D721Med (cell line): Measurements from ENCODE around the gene CCNA2.

Experiments
- DNase-seq: peaks from one replicate; pipeline ENCODE4 v3.0.0; 2011; ENCODE audit warnings: low spot score; ENCODE audit not compliant: insufficient read length
- FAIRE-seq: peaks from 2 replicates; lab custom pipeline; 2011; peaks lifted over from hg19 to GRCh38; lab: Jason Lieb, UNC
- TF ChIP-seq, protein P1 (sequence below): IDR thresholded peaks from 2 replicates; pipeline ENCODE4 v1.5.1; 2012; ENCODE audit warnings: mild to moderate bottlenecking, control low read depth; ENCODE audit not compliant: insufficient read depth; ENCODE audit errors: missing control alignments

The CCNA2 gene

DNA sequence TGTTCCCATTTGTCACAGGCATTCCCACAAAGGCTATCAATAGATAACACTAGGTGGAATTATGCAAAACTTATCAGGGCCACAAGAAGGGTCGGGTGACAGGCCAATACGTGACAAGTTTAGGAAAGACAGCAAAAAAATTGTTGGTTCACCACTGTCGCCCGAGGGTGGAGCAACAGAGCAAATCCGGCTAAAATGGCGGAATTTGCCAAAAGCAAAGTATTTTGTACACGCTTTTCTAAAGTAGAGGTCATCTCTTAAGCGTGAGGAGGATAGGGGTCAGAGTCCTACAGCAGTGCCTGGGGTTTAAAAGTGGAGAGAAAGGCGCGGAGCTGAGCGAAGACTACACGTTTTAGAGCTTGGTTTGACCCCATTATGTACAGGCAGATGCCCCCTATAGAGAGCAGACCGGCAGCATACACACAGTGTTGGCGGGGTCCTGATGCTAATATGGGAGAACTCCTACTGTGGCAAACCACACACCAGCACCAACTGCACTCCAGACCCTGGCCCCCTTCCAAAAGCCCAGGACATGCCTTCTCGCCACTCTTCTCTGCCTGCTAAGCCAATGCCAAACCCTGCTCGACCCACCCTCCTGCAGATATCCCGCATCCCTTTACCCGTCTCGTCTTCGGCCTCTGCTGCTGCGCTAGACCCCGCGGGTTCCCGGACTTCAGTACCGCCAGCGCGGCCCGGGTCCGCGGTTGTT, 733 bp downstream of the CCNA2 start:
- TF ChIP-seq, protein P1, sequence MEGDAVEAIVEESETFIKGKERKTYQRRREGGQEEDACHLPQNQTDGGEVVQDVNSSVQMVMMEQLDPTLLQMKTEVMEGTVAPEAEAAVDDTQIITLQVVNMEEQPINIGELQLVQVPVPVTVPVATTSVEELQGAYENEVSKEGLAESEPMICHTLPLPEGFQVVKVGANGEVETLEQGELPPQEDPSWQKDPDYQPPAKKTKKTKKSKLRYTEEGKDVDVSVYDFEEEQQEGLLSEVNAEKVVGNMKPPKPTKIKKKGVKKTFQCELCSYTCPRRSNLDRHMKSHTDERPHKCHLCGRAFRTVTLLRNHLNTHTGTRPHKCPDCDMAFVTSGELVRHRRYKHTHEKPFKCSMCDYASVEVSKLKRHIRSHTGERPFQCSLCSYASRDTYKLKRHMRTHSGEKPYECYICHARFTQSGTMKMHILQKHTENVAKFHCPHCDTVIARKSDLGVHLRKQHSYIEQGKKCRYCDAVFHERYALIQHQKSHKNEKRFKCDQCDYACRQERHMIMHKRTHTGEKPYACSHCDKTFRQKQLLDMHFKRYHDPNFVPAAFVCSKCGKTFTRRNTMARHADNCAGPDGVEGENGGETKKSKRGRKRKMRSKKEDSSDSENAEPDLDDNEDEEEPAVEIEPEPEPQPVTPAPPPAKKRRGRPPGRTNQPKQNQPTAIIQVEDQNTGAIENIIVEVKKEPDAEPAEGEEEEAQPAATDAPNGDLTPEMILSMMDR: peak; percentile 10
- FAIRE-seq: no peak
- DNase-seq: no peak

DNA sequence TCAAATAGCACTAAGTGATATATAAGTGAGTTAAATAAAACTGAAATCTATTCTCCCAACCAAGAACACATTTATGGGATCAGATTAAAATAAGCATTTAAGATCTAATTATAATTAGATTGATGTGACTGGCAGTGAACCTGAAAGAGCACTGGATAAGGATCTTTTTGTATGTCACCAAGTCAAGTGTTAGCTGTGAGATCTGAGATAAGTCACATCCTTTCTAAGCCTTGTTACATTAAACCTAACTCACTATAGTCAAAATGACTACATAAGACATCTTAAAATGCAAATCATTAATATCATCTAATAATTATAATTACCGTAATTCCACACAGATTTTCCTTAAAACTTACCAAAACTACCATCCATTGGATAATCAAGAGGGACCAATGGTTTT, 1.6 kb downstream of the CCNA2 start:
- TF ChIP-seq, protein P1: no peak
- FAIRE-seq (peak; percentile 74), DNase-seq (no peak)

DNA sequence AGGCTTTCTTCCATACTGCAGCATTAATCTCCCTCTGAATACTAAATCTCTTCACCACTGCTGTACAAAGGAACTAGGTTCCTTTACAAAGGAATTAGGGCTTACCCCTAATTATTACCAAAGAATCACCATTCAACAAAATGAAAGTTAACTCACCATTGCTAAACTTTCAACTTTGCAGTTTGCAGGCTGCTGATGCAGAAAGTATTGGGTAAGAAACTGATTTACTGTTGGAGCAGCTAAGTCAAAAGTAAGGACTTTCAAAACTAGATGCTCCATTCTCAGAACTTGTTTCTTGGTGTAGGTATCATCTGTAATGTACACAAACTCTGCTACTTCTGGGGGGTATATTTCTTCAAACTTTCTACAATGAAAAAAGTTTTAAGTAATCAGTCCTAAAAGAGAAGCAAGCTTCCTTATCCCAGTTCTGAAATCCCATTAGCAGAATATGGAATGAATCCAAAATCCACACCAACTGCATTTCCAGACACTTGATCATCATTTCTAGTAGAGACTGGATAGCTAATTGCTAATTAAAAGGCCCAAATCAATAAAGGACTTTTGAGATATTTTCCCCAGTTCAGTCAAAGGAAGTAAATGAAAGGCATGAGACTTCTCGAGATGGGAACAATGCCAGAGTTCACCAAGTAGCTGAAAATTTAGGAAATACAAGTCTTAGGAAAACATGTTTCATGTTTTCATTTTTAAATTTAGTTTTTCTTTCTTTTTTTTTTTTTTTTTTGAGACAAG, 4.3 kb downstream of the CCNA2 start:
- FAIRE-seq (no peak), DNase-seq (no peak)
- TF ChIP-seq, protein P1: no peak

DNA sequence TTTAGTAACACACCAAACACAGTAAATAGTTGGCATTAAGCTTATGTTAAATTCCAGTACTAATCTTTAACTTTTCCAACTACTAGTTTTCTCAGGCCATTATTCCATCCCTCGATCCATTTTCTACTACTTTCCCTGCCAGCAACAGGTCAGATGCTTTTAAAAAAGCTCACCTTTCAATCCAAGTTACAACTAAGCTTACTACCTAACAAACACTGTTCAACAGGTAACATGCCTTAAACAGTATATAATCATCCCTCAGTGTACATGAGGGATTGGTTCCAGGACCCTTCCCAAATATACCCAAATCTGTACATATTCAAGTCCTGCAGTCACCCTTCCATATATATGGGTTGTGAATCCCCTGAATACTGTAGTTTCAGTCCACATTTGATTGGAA, 5.5 kb downstream of the CCNA2 start:
- TF ChIP-seq, protein P1: no peak
- no peak for DNase-seq

DNA sequence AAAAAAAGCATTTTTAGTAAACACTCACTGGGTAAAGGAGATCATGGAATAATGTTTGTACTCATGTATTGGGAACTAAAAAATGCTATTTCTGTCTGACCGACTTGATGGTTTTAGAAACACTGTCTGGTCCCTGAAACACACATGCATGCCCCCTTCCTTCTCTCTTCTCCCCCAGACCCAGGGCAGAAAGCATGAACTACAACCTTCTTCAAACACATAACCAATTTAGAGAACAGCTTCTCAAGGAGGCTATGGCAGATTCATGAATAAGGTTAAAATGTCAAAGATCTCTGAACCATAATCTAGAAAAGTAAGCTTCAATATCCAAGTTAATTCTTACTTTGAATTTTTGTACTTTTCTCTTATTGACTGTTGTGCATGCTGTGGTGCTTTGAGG, 6.0 kb downstream of the CCNA2 start:
- TF ChIP-seq, protein P1: no peak
- FAIRE-seq (peak; percentile 21), DNase-seq (no peak)

More for the DNA sequence above, 5.5 kb downstream of the CCNA2 start:
- FAIRE-seq: no peak

DNA sequence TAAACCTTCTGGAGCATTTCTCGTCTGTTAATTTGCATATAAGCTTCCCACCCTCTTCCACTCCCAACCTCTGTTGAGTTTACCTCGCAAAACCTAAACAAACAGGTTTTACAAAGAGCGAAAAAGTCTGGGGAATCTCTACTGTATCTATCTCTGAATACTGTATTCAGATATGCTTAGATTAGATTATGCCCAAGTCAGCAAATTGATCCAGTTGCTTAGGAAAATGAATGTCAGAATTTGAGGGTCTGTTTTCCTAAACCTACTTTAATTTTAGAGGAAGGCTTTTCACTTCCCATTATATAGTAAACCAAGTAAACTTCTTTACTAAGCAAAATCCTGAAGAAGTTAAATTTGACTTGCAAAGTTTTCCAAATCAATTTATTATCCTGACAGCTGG, 6.7 kb downstream of the CCNA2 start:
- FAIRE-seq (no peak), DNase-seq (no peak)
- TF ChIP-seq, protein P1: no peak

DNA sequence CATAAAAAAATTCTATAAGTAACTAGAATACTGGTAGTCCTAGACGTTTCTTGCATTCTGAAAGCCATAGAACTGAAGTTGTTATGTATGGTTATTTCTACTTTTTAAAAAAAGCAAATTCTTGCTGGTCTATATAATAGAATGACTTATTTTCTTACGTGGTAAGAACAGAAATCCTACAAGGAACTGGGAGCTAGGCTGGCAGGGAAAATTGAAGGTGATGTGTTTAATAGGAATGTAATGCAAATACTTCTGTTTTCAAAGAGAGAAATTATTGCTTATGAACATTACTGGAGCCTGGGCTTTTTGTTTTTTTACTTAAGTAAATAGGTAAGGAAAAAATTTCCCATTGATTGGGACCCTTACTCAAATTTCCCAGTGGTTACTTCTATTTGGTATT, 8.9 kb downstream of the CCNA2 start:
- FAIRE-seq (no peak), DNase-seq (no peak)
- TF ChIP-seq, protein P1: no peak
